ENCODE data around the gene PITPNC1.

The PITPNC1 gene

DNA sequence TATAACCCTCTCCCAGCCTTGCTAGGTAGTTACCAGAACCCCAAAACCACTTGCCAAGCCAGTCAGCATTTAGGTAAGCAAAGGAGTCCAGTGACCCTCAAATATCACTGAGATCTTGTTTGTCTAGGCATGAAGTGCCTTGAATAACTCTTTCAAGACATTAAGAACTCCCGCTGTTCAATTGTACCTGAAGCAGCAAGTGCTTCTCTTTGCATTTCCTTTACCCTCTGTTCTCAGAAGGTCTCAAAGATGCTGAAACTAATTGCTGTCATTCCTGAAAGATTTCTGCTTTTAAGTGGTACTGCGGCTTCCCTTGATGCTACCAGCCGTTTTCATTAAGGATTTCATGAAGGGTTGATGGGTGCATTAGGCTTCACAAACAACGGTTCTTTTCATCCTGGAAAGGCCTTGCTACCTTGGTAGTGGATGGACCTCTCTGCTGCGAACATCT is 142.7 kb downstream of the PITPNC1 start:
- no peak for DNase-seq

- DNase-seq = no peak
Measured at GRCh38 chr17:67520252-67520906, 143.3 kb downstream of the PITPNC1 start.

GRCh38 chr17:67520916-67521774 is 144.1 kb downstream of the PITPNC1 start:
- no peak for DNase-seq

DNA sequence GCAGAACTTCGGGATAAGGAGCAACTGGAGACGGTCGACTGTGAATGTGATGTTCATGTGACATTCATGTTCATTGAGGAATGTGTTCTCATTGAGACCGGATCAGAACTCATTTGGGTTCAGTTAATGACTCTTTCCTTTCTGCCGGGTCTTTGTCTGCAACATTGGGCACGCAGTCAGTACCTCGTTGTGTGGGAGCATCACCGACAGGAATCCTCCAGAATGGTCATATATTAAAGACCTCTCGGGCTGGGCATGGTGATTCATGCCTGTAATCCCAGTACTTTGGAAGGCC is 144.6 kb downstream of the PITPNC1 start:
- no peak for DNase-seq

DNA sequence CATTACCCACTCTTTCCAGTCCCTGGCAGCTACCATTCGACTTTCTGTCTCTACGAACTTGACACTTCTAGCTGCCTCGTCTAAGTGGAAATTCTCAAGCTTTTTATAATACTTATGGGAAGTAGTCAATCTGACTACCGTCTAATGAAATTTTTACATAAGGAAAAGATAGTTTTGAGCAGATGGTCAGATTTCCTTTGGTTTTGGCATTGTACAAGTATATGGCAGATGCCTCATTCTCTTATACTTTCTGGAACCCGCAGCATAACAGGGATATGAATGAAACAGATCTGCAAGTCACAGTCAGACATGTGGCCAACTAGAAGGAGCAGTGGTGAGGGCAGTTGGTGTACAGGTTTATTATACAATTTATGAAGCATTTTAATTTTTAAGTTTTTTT is 146.0 kb downstream of the PITPNC1 start:
- no peak for DNase-seq

DNA sequence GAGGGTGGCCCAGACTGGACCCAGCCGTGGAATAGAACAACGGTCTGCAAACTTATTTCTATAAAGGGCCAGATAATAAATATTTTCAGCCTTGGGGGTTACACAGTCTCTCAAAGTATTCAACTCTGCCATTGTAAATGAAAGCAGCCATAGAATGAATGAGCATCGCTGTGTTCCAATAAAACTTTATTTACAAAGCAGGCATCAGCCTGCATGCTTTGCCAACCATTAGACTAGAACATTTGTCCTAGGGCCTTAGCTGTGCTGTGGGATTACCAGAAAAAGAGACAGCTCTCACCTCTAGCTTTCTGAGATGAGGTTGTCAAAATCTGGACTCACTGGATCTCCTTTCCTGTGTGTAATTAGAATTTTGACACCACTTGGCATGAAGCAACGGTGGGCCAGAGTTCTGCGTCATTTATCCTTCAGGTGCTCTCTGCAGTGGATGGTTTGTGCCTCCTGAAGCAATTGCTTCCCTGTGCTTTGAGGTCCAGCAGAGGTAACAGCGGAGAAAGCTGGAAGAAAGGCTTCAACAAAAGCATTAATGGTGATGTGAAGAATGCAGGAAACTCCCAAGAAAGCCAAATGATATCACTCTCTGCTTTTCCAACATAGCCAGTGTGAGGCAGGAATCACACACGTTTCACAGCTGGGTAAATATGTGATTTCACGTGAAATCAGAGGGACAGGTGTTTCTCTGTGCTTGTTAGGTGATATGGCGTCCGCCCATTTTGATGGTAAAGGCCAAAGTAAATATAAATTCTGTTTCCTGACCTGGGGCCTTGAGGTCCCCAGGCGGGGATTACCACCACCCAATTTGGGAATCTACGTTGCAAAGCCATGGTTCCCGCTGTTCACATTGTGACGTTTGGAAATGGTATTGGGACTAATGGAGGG is 148.4 kb downstream of the PITPNC1 start:
- no peak for DNase-seq

DNA sequence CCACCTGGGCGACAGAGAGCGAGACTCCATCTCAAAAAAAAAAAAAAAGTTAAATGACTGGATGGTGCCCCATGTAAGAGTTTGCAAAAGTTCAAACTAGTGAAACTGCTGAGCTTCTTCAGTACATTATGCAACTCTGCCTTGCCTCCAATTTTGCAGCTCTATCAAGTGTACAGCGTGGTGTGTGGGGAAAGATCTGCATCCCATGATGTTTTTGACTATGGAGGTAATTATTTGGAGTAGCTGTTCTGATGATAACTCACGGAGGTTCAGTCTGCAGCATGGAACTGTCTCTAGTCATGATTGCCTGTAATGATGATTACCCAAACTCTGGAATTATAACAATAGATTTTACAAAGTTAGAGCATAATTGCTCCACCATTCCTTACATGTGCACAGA is 149.6 kb downstream of the PITPNC1 start:
- no peak for DNase-seq

GRCh38 chr17:67528751-67529436 is 151.8 kb downstream of the PITPNC1 start:
- peak; percentile 80 for DNase-seq

DNA sequence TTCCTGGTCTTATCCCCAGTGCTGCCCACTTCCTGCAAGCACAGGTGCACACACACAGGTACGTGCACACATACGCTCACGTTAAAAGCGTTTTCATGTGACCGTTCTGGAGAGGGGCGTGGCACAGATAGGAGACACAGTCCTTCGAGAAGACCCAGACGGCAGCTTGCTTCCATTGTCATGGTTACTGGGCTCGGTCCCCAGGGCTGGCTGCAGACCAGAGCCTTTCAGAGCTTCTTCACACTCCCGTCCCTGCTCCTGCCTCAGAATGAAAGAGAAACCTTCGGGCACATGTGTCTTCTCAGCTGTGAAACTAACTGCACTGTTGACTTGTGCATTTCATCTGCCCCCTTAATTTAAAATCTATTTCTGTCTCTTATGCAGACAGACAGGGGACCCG is 154.2 kb downstream of the PITPNC1 start:
- DNase-seq = no peak

DNA sequence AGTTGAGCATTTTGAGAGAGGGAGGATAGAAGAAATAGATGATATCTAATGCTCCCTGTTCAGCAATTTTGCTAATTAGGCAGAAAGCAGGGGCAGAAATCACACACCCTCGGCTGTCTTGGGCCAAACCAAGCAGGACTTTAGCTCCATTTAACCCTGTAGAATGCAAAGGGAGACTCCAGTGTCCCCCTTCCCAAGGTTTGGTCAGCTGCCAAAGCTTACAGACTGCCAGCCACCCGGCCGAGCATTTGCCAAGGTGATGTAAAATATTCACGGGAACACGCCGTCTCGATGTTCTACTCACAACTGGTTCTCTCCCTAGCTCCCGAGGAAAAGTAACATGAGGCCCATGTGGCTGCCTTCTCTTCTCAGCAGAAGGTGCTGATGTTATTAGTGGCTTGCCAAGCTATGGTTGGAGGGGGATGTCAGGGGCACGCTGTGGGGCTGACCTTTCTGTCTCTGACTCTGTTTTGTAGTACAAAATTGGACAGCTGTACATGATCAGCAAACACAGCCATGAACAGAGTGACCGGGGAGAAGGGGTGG is 155.3 kb downstream of the PITPNC1 start:
- DNase-seq = no peak

GRCh38 chr17:67534941-67535340 is 157.9 kb downstream of the PITPNC1 start:
- DNase-seq = no peak

GRCh38 chr17:67542219-67543114 is 165.4 kb downstream of the PITPNC1 start:
- DNase-seq = no peak

DNA sequence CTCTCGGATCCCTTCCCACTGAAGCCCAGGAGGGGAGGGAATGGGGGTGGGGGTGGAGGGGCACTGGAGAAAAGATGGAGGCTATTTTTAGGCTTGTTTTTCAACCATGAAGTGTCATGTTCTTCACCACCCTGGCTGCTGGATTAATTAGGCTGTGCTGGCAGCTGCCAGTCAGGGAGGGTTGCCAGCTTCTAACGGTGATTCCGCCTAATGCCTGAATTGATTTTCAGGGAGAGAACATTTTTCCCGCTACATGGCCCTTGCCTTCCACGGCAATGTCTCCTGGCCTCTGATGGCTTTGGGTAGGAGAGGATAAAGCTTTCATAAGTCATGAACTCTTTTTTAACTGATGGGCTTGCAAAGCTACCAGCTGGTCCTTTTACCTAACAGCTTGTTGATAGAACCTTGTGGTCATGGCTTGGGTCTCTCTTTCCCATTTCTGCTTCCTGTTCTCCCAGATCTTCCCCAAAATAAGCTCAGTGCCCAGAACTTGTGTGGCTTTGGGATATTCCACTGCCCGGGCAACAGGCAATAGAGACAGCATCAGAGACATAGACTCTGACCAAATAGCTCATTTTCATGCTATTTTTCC is 167.4 kb downstream of the PITPNC1 start:
- no peak for DNase-seq

- DNase-seq = no peak
Measured at GRCh38 chr17:67546578-67547527, 169.8 kb downstream of the PITPNC1 start.

- no peak for DNase-seq
Measured at GRCh38 chr17:67548693-67549092, 171.6 kb downstream of the PITPNC1 start.

GRCh38 chr17:67549820-67550219 is 172.7 kb downstream of the PITPNC1 start:
- no peak for DNase-seq

DNA sequence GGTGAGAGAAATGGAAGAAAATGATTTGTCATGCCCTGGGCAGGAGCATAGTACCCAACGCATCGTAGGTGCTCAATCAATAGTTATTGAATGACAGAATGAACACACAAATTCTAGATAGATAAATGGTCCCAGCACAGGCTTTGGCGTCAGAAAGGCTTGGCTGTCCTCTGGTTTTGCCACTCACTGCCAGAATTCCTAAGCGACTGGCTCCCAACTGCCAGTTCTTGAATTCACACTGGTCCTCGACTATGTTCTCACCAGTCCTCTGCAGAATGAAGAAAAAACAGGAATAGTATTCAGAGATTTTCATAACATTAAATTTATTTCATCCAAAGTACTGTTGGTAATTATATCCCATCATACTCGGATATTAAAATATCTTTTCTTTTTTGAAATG is 177.6 kb downstream of the PITPNC1 start:
- DNase-seq = no peak

- no peak for DNase-seq
Measured at GRCh38 chr17:67555855-67556254, 178.8 kb downstream of the PITPNC1 start.

DNA sequence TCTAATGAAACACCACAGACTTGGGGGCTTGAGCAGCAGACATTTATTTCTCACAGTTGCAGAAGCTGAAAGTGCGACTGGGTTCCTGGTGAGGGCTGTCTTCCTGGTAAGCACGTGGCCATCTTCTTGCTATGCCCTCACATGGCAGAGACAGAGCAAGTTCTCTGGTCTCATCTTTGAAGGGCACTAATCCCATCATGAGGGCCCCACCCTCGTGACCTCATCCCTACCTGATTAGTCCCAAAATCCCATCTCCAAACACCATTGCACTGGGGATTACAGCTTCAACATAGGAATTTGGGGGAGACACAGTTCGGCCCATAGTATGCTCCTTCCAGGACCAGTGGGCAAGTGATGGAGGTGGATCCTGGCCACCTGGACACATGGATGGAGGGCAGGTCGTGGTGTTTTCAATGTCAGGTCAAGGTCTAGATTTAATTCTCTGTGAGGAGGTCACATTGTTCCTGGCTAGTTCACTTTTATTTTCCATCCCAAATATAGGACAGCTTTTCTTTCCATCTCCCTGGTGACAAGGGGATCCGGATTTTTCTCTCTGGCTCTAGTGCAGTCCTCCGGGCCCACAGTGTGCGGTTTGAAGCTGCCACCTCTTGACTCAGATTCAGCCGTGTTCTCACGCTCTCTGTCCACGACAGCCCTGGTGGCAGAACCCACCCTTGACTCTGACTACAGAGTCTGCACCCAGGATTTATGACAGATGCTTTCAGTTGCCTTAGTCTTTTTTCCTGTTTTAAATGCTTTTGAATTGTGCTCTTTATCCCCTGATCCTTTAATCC is 180.2 kb downstream of the PITPNC1 start:
- no peak for DNase-seq

Data from T1000 (cell line).